Colonic mucosa (tissue), 4 donors: ENCODE measurements around the gene ACSS3. TPM values are rescaled to one million over a fixed set of nuclear protein-coding genes. Genes with fewer than 3 reads are reported as not detected.
"Not testable (repeated sequence)": the region's sequence is repeated elsewhere in the genome, so short reads cannot be mapped to it uniquely, and the experiment has no call there.

Experiments used
- DNase-seq: peaks from one replicate; pipeline ENCODE4 v3.0.0-alpha.2; 2020
- H3K27ac ChIP-seq: fragments of 200-600 bp; one replicate; pipeline ENCODE4 v1.8.0; 2021
- H3K27me3 ChIP-seq: fragments of 200-600 bp; one replicate; pipeline ENCODE4 v1.8.0; 2021
- H3K36me3 ChIP-seq: fragments of 200-600 bp; one replicate; pipeline ENCODE4 v1.8.0; 2021
- H3K4me1 ChIP-seq: fragments of 200-600 bp; one replicate; pipeline ENCODE4 v1.8.0; 2021; ENCODE audit warnings: mild to moderate bottlenecking
- H3K4me3 ChIP-seq: fragments of 200-600 bp; one replicate; pipeline ENCODE4 v1.8.0; 2021
- H3K9ac ChIP-seq, 2 donors: one replicate each; pipeline ENCODE4 v1.7.0; 2013; ENCODE audit warnings: control low read depth in 2 of 2, low read depth in 2 of 2, low read length in 2 of 2
- H3K9me3 ChIP-seq: fragments of 200-600 bp; one replicate; pipeline ENCODE4 v1.8.0; 2021
- CTCF ChIP-seq: fragments of 200-600 bp; IDR thresholded peaks from one replicate; pipeline ENCODE4 v1.8.0; 2022; ENCODE audit warnings: antibody characterized with exemption, mild to moderate bottlenecking
- intact Hi-C: fragments of 100-400 bp; cut with DNase I; formaldehyde crosslinking; loops from one replicate; pipeline ENCODE4 v1.14.1; 2022
- total RNA-seq, 2 donors: library from RNA; stranded (reverse); fragmentation: NEBNext Ultra II Directional in 1 of 2; extraction: Animal tissue kit (Norgen Biotek cat#: 25700) in 1 of 2; gene quantifications; one replicate each; pipeline ENCODE4 v1.2.1, GENCODE V29; 2021
- donor health status: healthy.
- donor health status: DM: no; HTN: no; CAD: no.
- donor health status: DM: no; HTN: no; CAD: no.

Gene ACSS3
- 1 to 10 TPM in 1 of 2 donors, under 1 TPM in 1; 0.77 to 1.6 TPM for total RNA-seq

GRCh38 chr12:81077686-81078441, at the start of gene ACSS3:
TSS of gene ACSS3 (plus strand) at chr12:81078079. CDS start at chr12:81078121, 42 bp downstream.
- peak; percentile 21 for DNase-seq
- no peaks in the 10 kb centered on the region for H3K4me1 ChIP-seq
- H3K9me3 ChIP-seq: no peaks in the 10 kb centered on the region
- peak within 1 kb of the TSS; percentile 16 to 48 for H3K9ac ChIP-seq
- H3K27ac ChIP-seq: peak within 1 kb of the TSS; percentile 37
- no peaks in the 10 kb centered on the region for H3K27me3 ChIP-seq
- TF ChIP-seq CTCF: no peak
- H3K36me3 ChIP-seq: no peaks in the 10 kb centered on the region
- intact Hi-C loops: no loop called here
- H3K4me3 ChIP-seq: peak within 1 kb of the TSS; percentile 24

- no peak for DNase-seq
- Histone ChIP-seq H3K4me3 (no peak overlapping the region), H3K9me3 (no peaks in the 10 kb centered on the region), H3K36me3 (no peaks in the 10 kb centered on the region), H3K4me1 (no peaks in the 10 kb centered on the region), H3K27me3 (no peaks in the 10 kb centered on the region), H3K27ac (no peak overlapping the region), H3K9ac (no peak overlapping the region)
- TF ChIP-seq CTCF: no peak
- intact Hi-C loops: no loop called here
These were observed 43.0 kb upstream of the ACSS3 start for GRCh38 chr12:81034926-81035325.

- TF ChIP-seq CTCF: no peak
- no peaks in the 10 kb centered on the region for H3K27me3 ChIP-seq
- H3K27ac ChIP-seq: no peak overlapping the region
- H3K36me3 ChIP-seq: no peaks in the 10 kb centered on the region
- H3K9me3 ChIP-seq: no peaks in the 10 kb centered on the region
- intact Hi-C loops: no loop called here
- no peak overlapping the region for H3K4me3 ChIP-seq
- no peak for DNase-seq
- H3K9ac ChIP-seq: no peak overlapping the region
- H3K4me1 ChIP-seq: no peaks in the 10 kb centered on the region
These were observed 38.6 kb upstream of the ACSS3 start for GRCh38 chr12:81039231-81039630.

- H3K36me3 ChIP-seq: no peaks in the 10 kb centered on the region
- intact Hi-C loops: no loop called here
- H3K9ac ChIP-seq: no peak overlapping the region
- H3K27me3 ChIP-seq: no peaks in the 10 kb centered on the region
- DNase-seq: no peak
- no peak overlapping the region for H3K27ac ChIP-seq
- TF ChIP-seq CTCF: no peak
- no peak overlapping the region for H3K4me3 ChIP-seq
- H3K4me1 ChIP-seq: no peaks in the 10 kb centered on the region
- H3K9me3 ChIP-seq: no peaks in the 10 kb centered on the region
These were observed 33.7 kb upstream of the ACSS3 start for GRCh38 chr12:81043979-81044740.

GRCh38 chr12:81064971-81065370, 12.9 kb upstream of the ACSS3 start:
- H3K9me3 ChIP-seq, DNase-seq, H3K36me3 ChIP-seq, intact Hi-C loops, H3K9ac ChIP-seq, H3K4me3 ChIP-seq, H3K27ac ChIP-seq, H3K4me1 ChIP-seq, H3K27me3 ChIP-seq: not testable (repeated sequence)

- DNase-seq: no peak
- intact Hi-C loops: no loop called here
- no peaks in the 10 kb centered on the region for H3K36me3 ChIP-seq
- H3K9me3 ChIP-seq: no peaks in the 10 kb centered on the region
- TF ChIP-seq CTCF: no peak
- no peak overlapping the region for H3K27ac ChIP-seq
- no peak overlapping the region for H3K4me3 ChIP-seq
- no peaks in the 10 kb centered on the region for H3K27me3 ChIP-seq
- H3K4me1 ChIP-seq: no peaks in the 10 kb centered on the region
- no peak overlapping the region for H3K9ac ChIP-seq
These were observed 7.0 kb upstream of the ACSS3 start for GRCh38 chr12:81070846-81071245.
